GM23338 (cell line): ENCODE data around the gene CHST12. TPM values are rescaled to one million over a fixed set of nuclear protein-coding genes. Genes with fewer than 3 reads are reported as not detected.

ENCODE experiments used
- ATAC-seq: fragments of 200-7000 bp; cut with Tn5 transposase; 3 replicates; pipeline ENCODE4 v1.9.1; 2020
- DNase-seq: peaks from one replicate; pipeline ENCODE4 v3.0.0-alpha.2; 2015; ENCODE audit warnings: low spot score
- H2AFZ ChIP-seq: fragments of 200-600 bp; sonication (generic); 2 replicates; pipeline ENCODE4 v1.8.0; 2016; ENCODE audit warnings: antibody characterized with exemption, mild to moderate bottlenecking, moderate library complexity
- H3F3A ChIP-seq: fragments of 200-600 bp; sonication (generic); replicated peaks from 2 replicates; pipeline ENCODE4 v1.8.0; 2017; ENCODE audit warnings: antibody characterized with exemption, mixed run types, low read depth
- H3K27ac ChIP-seq: fragments of 200-600 bp; sonication (generic); 2 replicates; pipeline ENCODE4 v1.6.1; 2016; ENCODE audit warnings: low read depth
- H3K27me3 ChIP-seq: fragments of 200-600 bp; sonication (generic); 2 replicates; pipeline ENCODE4 v1.8.0; 2016; ENCODE audit warnings: mild to moderate bottlenecking, mixed run types, moderate library complexity; ENCODE audit not compliant: insufficient read depth
- H3K36me3 ChIP-seq: fragments of 200-600 bp; sonication (generic); 2 replicates; pipeline ENCODE4 v1.8.0; 2016; ENCODE audit warnings: mild to moderate bottlenecking; ENCODE audit not compliant: insufficient read depth
- H3K4me1 ChIP-seq: fragments of 200-600 bp; sonication (generic); 2 replicates; pipeline ENCODE4 v1.8.0; 2016; ENCODE audit warnings: mild to moderate bottlenecking, moderate library complexity; ENCODE audit not compliant: insufficient read depth
- H3K4me2 ChIP-seq: fragments of 200-600 bp; sonication (generic); 2 replicates; pipeline ENCODE4 v1.7.1; 2017; ENCODE audit warnings: mixed run types
- H3K4me3 ChIP-seq: fragments of 200-600 bp; sonication (generic); 2 replicates; pipeline ENCODE4 v1.6.1; 2016; ENCODE audit warnings: mixed run types
- H3K79me2 ChIP-seq: fragments of 200-600 bp; sonication (generic); replicated peaks from 2 replicates; pipeline ENCODE4 v1.8.0; 2017; ENCODE audit warnings: mild to moderate bottlenecking; ENCODE audit not compliant: insufficient read depth
- H3K9me2 ChIP-seq: fragments of 200-600 bp; sonication (generic); 2 replicates; pipeline ENCODE4 v1.8.0; 2017; ENCODE audit not compliant: insufficient read depth
- H4K20me1 ChIP-seq: fragments of 200-600 bp; sonication (generic); replicated peaks from 2 replicates; pipeline ENCODE4 v1.8.0; 2017; ENCODE audit warnings: mild to moderate bottlenecking; ENCODE audit not compliant: insufficient read depth
- H3K27ac Mint-ChIP-seq: 2 replicates; pipeline ENCODE4 v1.8.0; 2020; ENCODE audit warnings: inconsistent platforms, mild to moderate bottlenecking, moderate library complexity, mixed read lengths
- H3K27me3 Mint-ChIP-seq: 3 replicates; pipeline ENCODE4 v1.8.0; 2022; ENCODE audit warnings: low read depth, mild to moderate bottlenecking, moderate library complexity, mixed read lengths, inconsistent platforms; ENCODE audit not compliant: insufficient read depth, poor library complexity
- H3K36me3 Mint-ChIP-seq: 3 replicates; pipeline ENCODE4 v1.8.0; 2021; ENCODE audit warnings: low read depth, mild to moderate bottlenecking, inconsistent platforms, moderate library complexity, mixed read lengths
- H3K4me1 Mint-ChIP-seq: 3 replicates; pipeline ENCODE4 v1.8.0; 2020; ENCODE audit warnings: mild to moderate bottlenecking, inconsistent platforms, mixed read lengths
- H3K4me3 Mint-ChIP-seq: 3 replicates; pipeline ENCODE4 v1.8.0; 2021; ENCODE audit warnings: moderate library complexity, mild to moderate bottlenecking, inconsistent platforms, mixed read lengths
- H3K9me3 Mint-ChIP-seq: 3 replicates; pipeline ENCODE4 v1.8.0; 2020; ENCODE audit warnings: moderate library complexity, mild to moderate bottlenecking, inconsistent platforms, mixed read lengths
- CREB1 ChIP-seq: fragments of 250-450 bp; sonication (Bioruptor Pico); IDR thresholded peaks from 2 replicates; pipeline ENCODE4 v1.5.0; 2020; ENCODE audit warnings: low read depth, mild to moderate bottlenecking, moderate library complexity
- EZH2phosphoT487 ChIP-seq: fragments of 200-600 bp; sonication (generic); IDR thresholded peaks from one replicate; pipeline ENCODE4 v1.8.1; 2018; ENCODE audit warnings: antibody characterized with exemption; ENCODE audit not compliant: unreplicated experiment
- JUNB ChIP-seq: IDR thresholded peaks from one replicate; pipeline ENCODE4 v1.6.1; 2016; ENCODE audit warnings: antibody characterized with exemption; ENCODE audit not compliant: unreplicated experiment
- ZNF331 ChIP-seq: fragments of 250-450 bp; sonication (Bioruptor Pico); IDR thresholded peaks from 2 replicates; pipeline ENCODE4 v1.5.0; 2020; ENCODE audit warnings: low read depth, mild to moderate bottlenecking, moderate library complexity
- polyA plus RNA-seq: library from polyadenylated mRNA; unstranded; fragments of >200 nt; fragmentation: Nextera tagmentation; extraction: Ambion mirVana; gene quantifications from 2 replicates; pipeline ENCODE4 v1.2.1, GENCODE V29; 2016
- total RNA-seq: library from RNA; depleted of rRNA; stranded (reverse); fragments of >200 nt; shearing (Covaris generic); gene quantifications from 2 replicates; pipeline ENCODE4 v1.2.3, GENCODE V29; 2014
- TF ChIP-seq, protein P1 (sequence below), 2 experiments: fragments of 200-600 bp in 1 of 2; sonication (generic) in 1 of 2; conservative IDR thresholded peaks; 2 replicates each; pipeline versions ENCODE4 v1.5.1 to v1.6.1; 2016 to 2017; ENCODE audit warnings: antibody characterized with exemption in 2 of 2, low read depth in 2 of 2, mild to moderate bottlenecking in 2 of 2, moderate library complexity in 1 of 2
- TF ChIP-seq, protein P2 (sequence below): IDR thresholded peaks from one replicate; pipeline ENCODE4 v1.6.1; 2018; ENCODE audit warnings: antibody characterized with exemption; ENCODE audit not compliant: unreplicated experiment
- TF ChIP-seq, protein P3 (sequence below): IDR thresholded peaks from 2 replicates; pipeline ENCODE4 v1.6.1; 2016; ENCODE audit warnings: antibody characterized with exemption

The CHST12 gene
- total and polyA plus RNA-seq, 2 experiments from 2014 or later: 10.1 to 14.6 TPM

DNA sequence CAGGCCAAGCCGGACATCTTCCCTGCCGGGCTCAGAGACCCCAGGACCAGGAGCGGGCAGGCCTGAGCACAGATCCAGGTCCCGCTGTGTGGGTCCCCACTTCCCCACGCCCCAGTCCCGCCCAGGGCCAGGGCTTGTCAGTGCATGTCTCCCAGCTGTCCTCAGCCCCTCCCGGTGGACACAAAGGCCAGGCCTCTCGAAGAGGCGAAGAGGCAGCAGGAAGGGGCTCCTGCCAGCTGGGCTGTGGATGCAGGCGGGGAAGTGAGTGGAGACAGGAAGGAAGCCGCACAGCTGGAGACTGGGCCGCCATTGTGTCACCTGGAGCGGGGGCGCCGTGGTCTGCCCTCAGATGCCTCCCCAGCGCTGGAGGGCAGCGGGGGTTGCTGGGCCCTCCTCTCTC is 68.0 kb downstream of the CHST12 start:
- no peak overlapping the region for H3K27ac ChIP-seq
- ATAC-seq: peak; percentile 6

DNA sequence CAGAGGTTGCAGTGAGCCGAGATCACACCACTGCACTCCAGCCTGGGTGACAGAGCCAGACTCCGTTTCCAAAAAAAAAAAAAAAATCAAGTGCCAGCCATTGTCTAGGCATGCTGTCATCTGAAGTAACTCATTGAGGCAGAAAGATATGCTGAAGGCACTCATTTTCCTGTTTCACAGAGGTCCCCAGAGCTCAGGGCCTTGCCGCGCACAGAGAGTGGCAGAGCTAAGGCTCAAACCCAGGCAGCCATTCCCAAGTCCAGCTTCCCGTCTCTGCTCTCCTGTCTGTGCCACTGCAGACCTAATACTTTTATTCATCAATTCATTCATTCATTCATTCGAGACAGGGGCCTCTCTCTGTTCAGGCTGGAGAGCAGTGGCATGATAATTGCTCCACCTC is 69.3 kb downstream of the CHST12 start:
- no peaks in the 10 kb centered on the region for H3K36me3 ChIP-seq
- H4K20me1 ChIP-seq: no peaks in the 10 kb centered on the region
- H3K9me2 ChIP-seq: no peaks in the 10 kb centered on the region
- ATAC-seq (no peak), DNase-seq (no peak)
- Mint-ChIP-seq H3K27me3 (peaks cover 14% of the 10 kb centered on the region), H3K27ac (no peak overlapping the region), H3K4me1 (peaks cover 34% of the 10 kb centered on the region), H3K36me3 (no peaks in the 10 kb centered on the region; the same call in 2 of the 3 replicates), H3K9me3 (no peaks in the 10 kb centered on the region), H3K4me3 (no peak overlapping the region)
- H3K79me2 ChIP-seq: no peaks in the 10 kb centered on the region
- H3K27me3 ChIP-seq: no peaks in the 10 kb centered on the region
- no peak overlapping the region for H3K27ac ChIP-seq
- H3F3A ChIP-seq: 0 out of 2 replicates have a peak, but pooled peaks cover 10% of the 10 kb centered on the region
- TF ChIP-seq, protein P1, sequence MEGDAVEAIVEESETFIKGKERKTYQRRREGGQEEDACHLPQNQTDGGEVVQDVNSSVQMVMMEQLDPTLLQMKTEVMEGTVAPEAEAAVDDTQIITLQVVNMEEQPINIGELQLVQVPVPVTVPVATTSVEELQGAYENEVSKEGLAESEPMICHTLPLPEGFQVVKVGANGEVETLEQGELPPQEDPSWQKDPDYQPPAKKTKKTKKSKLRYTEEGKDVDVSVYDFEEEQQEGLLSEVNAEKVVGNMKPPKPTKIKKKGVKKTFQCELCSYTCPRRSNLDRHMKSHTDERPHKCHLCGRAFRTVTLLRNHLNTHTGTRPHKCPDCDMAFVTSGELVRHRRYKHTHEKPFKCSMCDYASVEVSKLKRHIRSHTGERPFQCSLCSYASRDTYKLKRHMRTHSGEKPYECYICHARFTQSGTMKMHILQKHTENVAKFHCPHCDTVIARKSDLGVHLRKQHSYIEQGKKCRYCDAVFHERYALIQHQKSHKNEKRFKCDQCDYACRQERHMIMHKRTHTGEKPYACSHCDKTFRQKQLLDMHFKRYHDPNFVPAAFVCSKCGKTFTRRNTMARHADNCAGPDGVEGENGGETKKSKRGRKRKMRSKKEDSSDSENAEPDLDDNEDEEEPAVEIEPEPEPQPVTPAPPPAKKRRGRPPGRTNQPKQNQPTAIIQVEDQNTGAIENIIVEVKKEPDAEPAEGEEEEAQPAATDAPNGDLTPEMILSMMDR (conservative IDR thresholded peaks at IDR 0.05; ENCODE audit: low read depth in 2 of 2): peak; percentile 30 to 40; a peak in 3 of 4 replicates
- TF ChIP-seq JUNB (no peak), EZH2phosphoT487 (no peak), CREB1 (CRISPR knock-in tag) (no peak)
- TF ChIP-seq, protein P2, sequence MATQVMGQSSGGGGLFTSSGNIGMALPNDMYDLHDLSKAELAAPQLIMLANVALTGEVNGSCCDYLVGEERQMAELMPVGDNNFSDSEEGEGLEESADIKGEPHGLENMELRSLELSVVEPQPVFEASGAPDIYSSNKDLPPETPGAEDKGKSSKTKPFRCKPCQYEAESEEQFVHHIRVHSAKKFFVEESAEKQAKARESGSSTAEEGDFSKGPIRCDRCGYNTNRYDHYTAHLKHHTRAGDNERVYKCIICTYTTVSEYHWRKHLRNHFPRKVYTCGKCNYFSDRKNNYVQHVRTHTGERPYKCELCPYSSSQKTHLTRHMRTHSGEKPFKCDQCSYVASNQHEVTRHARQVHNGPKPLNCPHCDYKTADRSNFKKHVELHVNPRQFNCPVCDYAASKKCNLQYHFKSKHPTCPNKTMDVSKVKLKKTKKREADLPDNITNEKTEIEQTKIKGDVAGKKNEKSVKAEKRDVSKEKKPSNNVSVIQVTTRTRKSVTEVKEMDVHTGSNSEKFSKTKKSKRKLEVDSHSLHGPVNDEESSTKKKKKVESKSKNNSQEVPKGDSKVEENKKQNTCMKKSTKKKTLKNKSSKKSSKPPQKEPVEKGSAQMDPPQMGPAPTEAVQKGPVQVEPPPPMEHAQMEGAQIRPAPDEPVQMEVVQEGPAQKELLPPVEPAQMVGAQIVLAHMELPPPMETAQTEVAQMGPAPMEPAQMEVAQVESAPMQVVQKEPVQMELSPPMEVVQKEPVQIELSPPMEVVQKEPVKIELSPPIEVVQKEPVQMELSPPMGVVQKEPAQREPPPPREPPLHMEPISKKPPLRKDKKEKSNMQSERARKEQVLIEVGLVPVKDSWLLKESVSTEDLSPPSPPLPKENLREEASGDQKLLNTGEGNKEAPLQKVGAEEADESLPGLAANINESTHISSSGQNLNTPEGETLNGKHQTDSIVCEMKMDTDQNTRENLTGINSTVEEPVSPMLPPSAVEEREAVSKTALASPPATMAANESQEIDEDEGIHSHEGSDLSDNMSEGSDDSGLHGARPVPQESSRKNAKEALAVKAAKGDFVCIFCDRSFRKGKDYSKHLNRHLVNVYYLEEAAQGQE: no peak
- no peak overlapping the region for H2AFZ ChIP-seq
- H3K4me1 ChIP-seq: peaks cover 3% of the 10 kb centered on the region; the same call in 1 of the 2 replicates
- H3K4me3 ChIP-seq: no peak overlapping the region
- H3K4me2 ChIP-seq: no peak overlapping the region

More for the DNA sequence above, 68.0 kb downstream of the CHST12 start:
- Mint-ChIP-seq H3K9me3 (no peaks in the 10 kb centered on the region), H3K4me1 (peaks cover 25% of the 10 kb centered on the region), H3K36me3 (no peaks in the 10 kb centered on the region; the same call in 2 of the 3 replicates), H3K27ac (no peak overlapping the region; the same call in 1 of the 2 replicates), H3K4me3 (no peak overlapping the region), H3K27me3 (peaks cover 14% of the 10 kb centered on the region)
- no peaks in the 10 kb centered on the region for H3K36me3 ChIP-seq
- TF ChIP-seq EZH2phosphoT487: no peak
- TF ChIP-seq ZNF331 (CRISPR knock-in tag): no peak
- TF ChIP-seq, protein P3, sequence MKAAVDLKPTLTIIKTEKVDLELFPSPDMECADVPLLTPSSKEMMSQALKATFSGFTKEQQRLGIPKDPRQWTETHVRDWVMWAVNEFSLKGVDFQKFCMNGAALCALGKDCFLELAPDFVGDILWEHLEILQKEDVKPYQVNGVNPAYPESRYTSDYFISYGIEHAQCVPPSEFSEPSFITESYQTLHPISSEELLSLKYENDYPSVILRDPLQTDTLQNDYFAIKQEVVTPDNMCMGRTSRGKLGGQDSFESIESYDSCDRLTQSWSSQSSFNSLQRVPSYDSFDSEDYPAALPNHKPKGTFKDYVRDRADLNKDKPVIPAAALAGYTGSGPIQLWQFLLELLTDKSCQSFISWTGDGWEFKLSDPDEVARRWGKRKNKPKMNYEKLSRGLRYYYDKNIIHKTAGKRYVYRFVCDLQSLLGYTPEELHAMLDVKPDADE: peak; percentile 70; the same call in 1 of the 2 replicates
- no peaks in the 10 kb centered on the region for H3K27me3 ChIP-seq
- H3K4me2 ChIP-seq: no peak overlapping the region
- H4K20me1 ChIP-seq: no peaks in the 10 kb centered on the region
- no peak overlapping the region for H3K4me3 ChIP-seq
- H2AFZ ChIP-seq: 0 out of 2 replicates have a peak overlapping the region, but pooled peaks have one; percentile 23
- no peaks in the 10 kb centered on the region for H3K79me2 ChIP-seq
- no peaks in the 10 kb centered on the region for H3K9me2 ChIP-seq
- H3K4me1 ChIP-seq: peaks cover 3% of the 10 kb centered on the region; the same call in 1 of the 2 replicates
- H3F3A ChIP-seq: peaks cover 10% of the 10 kb centered on the region; the same call in 1 of the 2 replicates
- peak; percentile 65 for DNase-seq
